GM18498 (cell line): ENCODE data around the gene SELPLG.
"Not testable (repeated sequence)": the region's sequence is repeated elsewhere in the genome, so short reads cannot be mapped to it uniquely, and the experiment has no call there.

Experiments used
- ATAC-seq: cut with Tn5 transposase; IDR thresholded peaks from one replicate; pipeline ENCODE4 v1.9.1; 2021; ENCODE audit warnings: mild to moderate bottlenecking, moderate library complexity; ENCODE audit not compliant: unreplicated experiment

SELPLG gene

DNA sequence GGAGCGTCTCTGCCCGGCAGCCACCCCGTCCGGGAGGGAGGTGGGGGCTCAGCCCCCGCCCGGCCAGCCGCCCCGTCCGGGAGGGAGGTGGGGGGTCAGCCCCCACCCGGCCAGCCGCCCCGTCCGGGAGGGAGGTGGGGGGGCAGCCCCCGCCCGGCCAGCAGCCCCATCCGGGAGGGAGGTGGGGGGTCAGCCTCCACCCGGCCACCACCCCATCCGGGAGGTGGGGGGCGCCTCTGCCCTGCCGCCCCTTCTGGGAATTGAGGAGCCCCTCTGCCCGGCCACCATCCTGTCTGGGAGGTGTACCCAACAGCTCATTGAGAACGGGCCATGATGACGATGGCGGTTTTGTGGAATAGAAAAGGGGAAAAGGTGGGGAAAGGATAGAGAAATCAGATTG, 22.6 kb upstream of the SELPLG start:
- not testable (repeated sequence) for ATAC-seq

GRCh38 chr12:108655812-108656175, 22.1 kb upstream of the SELPLG start:
- ATAC-seq: not testable (repeated sequence)

GRCh38 chr12:108654622-108655021, 20.9 kb upstream of the SELPLG start:
- ATAC-seq: not testable (repeated sequence)

DNA sequence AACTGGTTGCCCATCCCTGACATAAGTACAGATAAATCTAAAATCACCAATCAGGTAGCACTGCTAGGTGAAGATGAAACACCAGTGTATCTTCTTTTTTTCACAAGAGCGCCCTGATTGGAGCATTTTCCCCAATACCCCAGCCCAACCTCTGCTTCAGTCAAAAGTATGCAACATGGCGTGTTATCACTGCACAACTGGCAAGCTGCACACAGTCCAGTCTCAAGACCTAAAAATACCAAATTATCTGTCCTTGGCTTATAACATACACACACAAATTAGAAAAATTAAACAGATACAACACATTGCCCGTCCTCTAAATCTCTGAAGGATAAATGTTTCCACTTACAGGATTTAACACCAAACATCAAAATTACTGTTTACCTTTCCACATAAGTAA, 20.2 kb upstream of the SELPLG start:
- ATAC-seq: no peak

GRCh38 chr12:108653082-108653516, 19.4 kb upstream of the SELPLG start:
- no peak for ATAC-seq

DNA sequence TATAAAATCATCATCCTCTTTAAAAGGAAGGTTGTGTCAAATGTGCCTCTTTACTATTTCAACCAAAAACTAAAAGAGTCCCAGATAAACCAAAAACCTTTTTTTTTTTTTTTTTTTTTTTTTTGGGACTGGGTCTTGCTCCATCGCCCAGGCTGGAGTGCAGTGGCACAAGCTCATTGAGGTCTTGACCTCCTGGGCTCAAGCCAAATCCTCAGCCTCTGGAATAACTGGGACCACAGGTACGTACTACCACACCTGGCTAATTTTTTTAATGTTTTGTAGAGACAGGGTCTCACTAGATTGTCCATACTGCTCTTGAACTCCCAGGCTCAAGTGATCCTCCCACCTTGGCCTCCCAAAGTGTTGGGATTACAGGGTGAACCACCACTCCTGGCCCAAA, 16.4 kb upstream of the SELPLG start:
- ATAC-seq: no peak

GRCh38 chr12:108649669-108650068, 16.0 kb upstream of the SELPLG start:
- ATAC-seq: no peak

DNA sequence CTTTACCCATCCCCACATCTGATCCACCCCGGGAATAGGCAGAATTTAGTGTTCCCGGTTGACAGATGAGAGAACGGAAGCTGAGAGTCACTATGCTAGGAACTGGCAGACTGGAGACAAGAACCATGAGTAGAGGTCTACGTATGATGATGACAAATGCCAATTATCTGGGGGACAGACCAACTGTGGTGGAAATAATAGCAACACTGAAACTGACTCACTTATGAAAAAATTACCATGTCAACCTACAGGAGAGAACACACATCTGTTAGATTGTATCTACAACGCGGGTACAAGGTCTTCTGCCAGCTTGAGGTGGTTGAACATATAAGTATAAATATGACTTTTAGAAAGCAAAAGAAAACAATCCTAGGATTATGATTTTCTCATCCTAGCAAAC, 15.4 kb upstream of the SELPLG start:
- ATAC-seq: no peak

- no peak for ATAC-seq
Measured at GRCh38 chr12:108648371-108648770, 14.7 kb upstream of the SELPLG start.

GRCh38 chr12:108647585-108648287, 14.0 kb upstream of the SELPLG start:
- no peak for ATAC-seq

- no peak for ATAC-seq
Measured at GRCh38 chr12:108646600-108647579, 13.2 kb upstream of the SELPLG start.

- ATAC-seq: no peak
Measured at GRCh38 chr12:108645686-108646599, 12.2 kb upstream of the SELPLG start.

- ATAC-seq: no peak
Measured at GRCh38 chr12:108644811-108645120, 11.1 kb upstream of the SELPLG start.

DNA sequence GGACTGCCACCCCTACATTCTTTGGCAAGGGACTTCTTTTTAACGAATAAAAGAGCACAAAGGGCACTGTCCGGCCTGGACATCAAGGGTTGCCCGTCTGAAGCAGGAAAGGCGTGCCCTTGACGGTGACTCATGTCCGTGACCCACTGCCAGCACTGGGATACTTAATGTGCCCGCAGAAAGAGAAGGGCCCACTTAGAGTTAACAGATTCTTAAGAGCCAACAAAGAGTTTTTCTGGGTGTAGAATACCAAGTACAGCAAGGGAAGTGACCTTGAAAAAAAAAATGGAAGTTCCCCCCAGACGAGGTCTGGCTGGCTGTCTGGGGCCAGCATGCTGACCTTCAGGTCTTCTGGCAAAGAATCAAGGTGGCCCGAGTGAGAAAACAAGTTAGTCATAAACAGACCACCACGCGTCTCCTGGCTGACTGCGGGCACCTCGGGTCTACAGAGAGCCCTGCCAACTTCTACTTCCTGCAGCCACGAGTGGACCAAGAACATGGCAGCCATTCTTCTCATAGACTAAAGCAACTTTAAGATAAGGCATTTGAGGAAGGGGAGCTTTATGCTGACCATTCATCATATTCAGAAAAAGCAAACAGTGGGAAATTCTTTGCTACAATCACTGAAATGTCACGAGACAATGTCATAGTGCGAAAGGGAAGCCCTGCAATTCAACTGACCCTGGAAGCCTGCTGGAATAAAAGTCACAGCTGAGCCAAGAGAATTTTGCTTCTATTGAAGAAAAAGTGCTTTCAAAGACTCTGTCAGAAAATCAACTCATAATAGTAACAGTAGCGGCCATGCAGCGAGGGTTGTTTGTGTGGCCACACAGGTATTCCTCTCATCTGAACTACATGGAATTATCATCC, 10.5 kb upstream of the SELPLG start:
- no peak for ATAC-seq

GRCh38 chr12:108642899-108643654, 9.4 kb upstream of the SELPLG start:
- no peak for ATAC-seq

- no peak for ATAC-seq
Measured at GRCh38 chr12:108642269-108642870, 8.7 kb upstream of the SELPLG start.

GRCh38 chr12:108641446-108642268, 8.0 kb upstream of the SELPLG start:
- ATAC-seq: no peak

GRCh38 chr12:108640802-108641445, 7.2 kb upstream of the SELPLG start:
- no peak for ATAC-seq
